K562 (cell line): ENCODE results near the gene TCF4. TPM values are rescaled to one million over a fixed set of nuclear protein-coding genes. Genes with fewer than 3 reads are reported as not detected.
A peak's percentile ranks its signal among the peaks of the same experiment; 100 is the strongest.

Source experiments
- ATAC-seq: fragments of 200-7000 bp; cut with Tn5 transposase; 3 replicates; pipeline ENCODE4 v1.9.1; 2020; ENCODE audit warnings: moderate library complexity
- BruUV-seq: library from RNA; stranded (reverse); fragments of 400-500 nt; replicated peaks from 2 replicates; lab custom pipeline; 2021; lab: Mats Ljungman, UMichigan
- CTCF ChIA-PET: fragments of 300-600 bp; formaldehyde crosslinking; extraction: SDS; loops from one replicate; lab custom pipeline; 2021; ENCODE audit warnings: low intra/inter-chr PET ratio; lab: Yijun Ruan, JAX
- POLR2A ChIA-PET: fragments of 300-600, 350-650 bp; sonication (Branson Sonifier 250); formaldehyde crosslinking; extraction: SDS; loops from one replicate; lab custom pipeline; 2021; ENCODE audit warnings: antibody characterized with exemption, inconsistent platforms; lab: Yijun Ruan, JAX
- DNase-seq, 4 experiments: peaks; one replicate each; pipeline versions ENCODE4 v3.0.0 to v3.0.0-alpha.2; 2011 to 2018; ENCODE audit warnings: low spot score in 3 of 4, mixed read lengths in 3 of 4; ENCODE audit errors: extremely low read depth in 1 of 4
- FAIRE-seq: peaks from 2 replicates; lab custom pipeline; 2011; peaks lifted over from hg19 to GRCh38; lab: Jason Lieb, UNC
- H2AFZ ChIP-seq: 2 replicates; pipeline ENCODE4 v1.6.0; 2011; ENCODE audit warnings: low read depth, low read length, control low read depth, inconsistent platforms
- H3K27ac ChIP-seq: fragments of 200-600 bp; 3 replicates; pipeline ENCODE4 v1.8.0; 2011; ENCODE audit warnings: low read depth, mild to moderate bottlenecking, control low read depth, inconsistent platforms, low read length, moderate library complexity, mixed read lengths; ENCODE audit errors: extremely low read depth
- H3K27me3 ChIP-seq, 2 experiments: fragments of 300-600 bp in 1 of 2; 2 replicates in 1 of 2; 3 replicates in 1 of 2; pipeline versions ENCODE4 v1.6.0 to v1.8.0; 2011; ENCODE audit warnings: inconsistent platforms in 2 of 2, low read length in 2 of 2, mild to moderate bottlenecking in 1 of 2, mixed read lengths in 1 of 2, moderate library complexity in 1 of 2; ENCODE audit not compliant: control insufficient read depth in 2 of 2, insufficient read depth in 2 of 2
- H3K36me3 ChIP-seq: fragments of 300-600 bp; 3 replicates; pipeline ENCODE4 v1.8.0; 2011; ENCODE audit warnings: mild to moderate bottlenecking, low read length, inconsistent platforms; ENCODE audit not compliant: control insufficient read depth, insufficient read depth
- H3K4me1 ChIP-seq, 2 experiments: fragments of 200-600 bp in 1 of 2; replicated peaks in 1 of 2; 2 replicates in 1 of 2; 3 replicates in 1 of 2; pipeline versions ENCODE4 v1.5.1 to v1.8.0; 2011; ENCODE audit warnings: inconsistent platforms in 2 of 2, low read length in 2 of 2, mild to moderate bottlenecking in 1 of 2, mixed read lengths in 1 of 2, moderate library complexity in 1 of 2; ENCODE audit not compliant: control insufficient read depth in 2 of 2, insufficient read depth in 2 of 2
- H3K4me2 ChIP-seq: 2 replicates; pipeline ENCODE4 v1.6.1; 2011; ENCODE audit warnings: low read length, control low read depth, inconsistent platforms, mixed read lengths; ENCODE audit not compliant: insufficient read depth
- H3K4me3 ChIP-seq: fragments of 200-600 bp; sonication (generic), shearing (Covaris generic); 2 replicates; pipeline ENCODE4 v1.5.1; 2016; ENCODE audit warnings: control low read depth, inconsistent platforms
- H3K79me2 ChIP-seq: fragments of 200-600 bp; 3 replicates; pipeline ENCODE4 v1.8.0; 2011; ENCODE audit warnings: low read length, inconsistent platforms; ENCODE audit not compliant: control insufficient read depth, insufficient read depth
- H3K9ac ChIP-seq, 2 experiments: 2 replicates each; pipeline versions ENCODE4 v1.6.0 to v1.6.1; 2011; ENCODE audit warnings: low read depth in 2 of 2, low read length in 2 of 2, control low read depth in 1 of 2, inconsistent platforms in 1 of 2, mild to moderate bottlenecking in 1 of 2, mixed read lengths in 1 of 2; ENCODE audit not compliant: insufficient read depth in 1 of 2
- H3K9me1 ChIP-seq: one replicate; pipeline ENCODE4 v1.6.0; 2011; ENCODE audit warnings: inconsistent platforms, mild to moderate bottlenecking, low read length, moderate library complexity; ENCODE audit not compliant: control insufficient read depth, insufficient read depth
- H3K9me3 ChIP-seq: replicated peaks from 2 replicates; pipeline ENCODE4 v1.5.1; 2011; ENCODE audit warnings: low read depth, low read length, inconsistent platforms; ENCODE audit not compliant: control insufficient read depth, insufficient read depth
- H4K20me1 ChIP-seq: replicated peaks from 2 replicates; pipeline ENCODE4 v1.6.1; 2011; ENCODE audit warnings: low read length, inconsistent platforms, mixed read lengths; ENCODE audit not compliant: control insufficient read depth, insufficient read depth
- C11orf30 ChIP-seq: fragments of 450-650 bp; IDR thresholded peaks from 2 replicates; pipeline ENCODE4 v1.6.1; 2016; ENCODE audit warnings: low read depth, mild to moderate bottlenecking
- CBFA2T2 ChIP-seq: fragments of 450-650 bp; conservative IDR thresholded peaks from 2 replicates; pipeline ENCODE4 v1.6.1; 2017; ENCODE audit warnings: mild to moderate bottlenecking
- L3MBTL2 ChIP-seq: fragments of 450-650 bp; IDR thresholded peaks from 2 replicates; pipeline ENCODE4 v1.6.1; 2016; ENCODE audit warnings: mild to moderate bottlenecking, moderate library complexity
- MCM3 ChIP-seq: fragments of 450-650 bp; IDR thresholded peaks from 2 replicates; pipeline ENCODE4 v1.6.1; 2016
- RAD21 ChIP-seq, 2 experiments: fragments of 250-450 bp in 1 of 2; fragments of 450-650 bp in 1 of 2; sonication (Bioruptor Pico) in 1 of 2; formaldehyde crosslinking in 1 of 2; IDR thresholded peaks in 1 of 2; conservative IDR thresholded peaks in 1 of 2; 2 replicates each; pipeline versions ENCODE4 v1.4.0 to v1.8.0; 2020 to 2022; ENCODE audit warnings: mild to moderate bottlenecking in 2 of 2, moderate library complexity in 1 of 2
- SMARCB1 ChIP-seq: IDR thresholded peaks from 2 replicates; pipeline ENCODE4 v1.6.1; 2011; ENCODE audit warnings: improper control_type of control experiment, low read depth; ENCODE audit not compliant: insufficient read length
- ZNF263 ChIP-seq: sonication (generic); formaldehyde crosslinking; IDR thresholded peaks from 2 replicates; pipeline ENCODE4 v1.8.0; 2022; ENCODE audit warnings: mild to moderate bottlenecking, missing genetic modification reagents, borderline replicate concordance
- ZNF445 ChIP-seq: fragments of 250-450 bp; sonication (Bioruptor Pico); IDR thresholded peaks from 2 replicates; pipeline ENCODE4 v1.4.0; 2020; ENCODE audit warnings: low read depth, mild to moderate bottlenecking, moderate library complexity
- WGBS: fragments of 100-300 bp; shearing (Covaris generic); methylation state at CpG from one replicate; pipeline ENCODE4 v1.1.6; 2016; ENCODE audit warnings: low coverage, mixed read lengths; ENCODE audit not compliant: insufficient coverage; ENCODE audit errors: missing lambda C conversion rate; 5-methylcytosine and 5-hydroxymethylcytosine counted together
- in situ Hi-C: fragments of 300-500 bp; cut with MboI; formaldehyde crosslinking; loops from 4 replicates; pipeline ENCODE4 v1.15.0; 2018; ENCODE audit warnings: inconsistent platforms, mixed read lengths
- intact Hi-C: fragments of 100-400 bp; cut with micrococcal nuclease; formaldehyde crosslinking; loops from 2 replicates; pipeline ENCODE4 v1.14.2; 2022
- polyA plus RNA-seq, 8 experiments: library from polyadenylated mRNA; depleted of rRNA in 4 of 8; stranded (reverse) in 5 of 8; unstranded in 3 of 8; fragments of >200 nt; fragmentation: Nextera tagmentation in 2 of 8; fragmentation: Illumina TruSeq in 1 of 8; extraction: Ambion mirVana in 2 of 8; extraction: Trizol in 1 of 8; gene quantifications; 2 replicates each; pipeline versions ENCODE4 v1.2.1 to v1.2.3, GENCODE V29; 2011 to 2014; ENCODE audit warnings: inconsistent platforms in 1 of 8, missing spikeins in 1 of 8
- total RNA-seq, 7 experiments: library from RNA; depleted of rRNA in 6 of 7; stranded (reverse); fragments of >200 nt in 6 of 7; fragmentation: Illumina TruSeq in 2 of 7; extraction: Trizol in 2 of 7; gene quantifications; 2 replicates each; pipeline versions ENCODE4 v1.2.1 to v1.2.3, GENCODE V29; 2011 to 2021; ENCODE audit warnings: low replicate concordance in 1 of 7

Gene TCF4
- total and polyA plus RNA-seq, 9 of the 15 experiments (the other 6 are each of a cell fraction or from before 2014, with no cell fraction given) = 4.8 to 24.7 (median 15.2) TPM

DNA sequence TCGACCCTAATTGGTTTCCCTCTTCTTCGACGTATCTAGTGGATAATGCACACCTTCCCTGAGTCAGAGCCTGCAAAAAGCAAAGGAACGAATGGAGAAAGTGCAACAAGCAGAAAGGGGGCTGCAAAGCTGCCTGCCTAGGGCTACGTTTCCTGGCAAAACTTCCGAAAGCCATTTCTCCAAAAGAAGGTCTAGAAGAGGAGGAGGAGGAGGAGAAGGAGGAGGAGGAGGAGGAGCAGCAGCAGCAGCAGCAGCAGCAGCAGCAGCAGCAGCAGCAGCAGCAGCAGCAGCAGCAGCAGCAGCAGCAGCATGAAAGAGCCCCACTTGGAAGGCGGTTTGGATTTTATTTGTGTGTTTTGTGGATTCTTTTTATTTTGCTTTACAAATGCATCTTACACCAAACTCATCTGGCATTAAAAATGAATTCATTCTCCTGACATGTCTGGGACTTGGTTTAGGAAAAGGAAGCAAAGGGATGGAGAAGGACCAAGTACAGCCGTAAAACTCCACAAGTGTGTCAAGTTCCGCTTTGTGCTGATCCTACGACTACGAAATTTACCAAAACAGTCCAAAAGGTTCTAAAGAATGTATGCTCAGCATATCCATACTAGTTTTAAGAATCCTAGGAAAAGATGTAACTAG is 2.0 kb downstream of the TCF4 start:
- WGBS = 14% methylated on average over 11 of the region's 11 CpGs
- Histone ChIP-seq H3K4me3 (peak overlapping the region; percentile 30), H3K27ac (peak overlapping the region; percentile 36; the same call in 1 of the 3 replicates), H3K27me3 (no peaks in the 10 kb centered on the region), H3K4me2 (peak overlapping the region; percentile 77), H2AFZ (peak overlapping the region; percentile 43), H3K79me2 (peaks cover 44% of the 10 kb centered on the region), H3K9ac (peak overlapping the region; percentile 10 to 39; a peak in 3 of 4 replicates), H3K4me1 (peaks cover 6 to 10% of the 10 kb centered on the region in 2 experiments; a peak in 4 of 5 replicates), H4K20me1 (no peaks in the 10 kb centered on the region), H3K9me3 (no peaks in the 10 kb centered on the region), H3K9me1 (no peaks in the 10 kb centered on the region), H3K36me3 (peaks cover 4% of the 10 kb centered on the region; the same call in 1 of the 3 replicates)
- ATAC-seq (no peak), DNase-seq (no peak), FAIRE-seq (no peak)
- TF ChIP-seq C11orf30 (peak; percentile 21; the same call in 1 of the 2 replicates), ZNF445 (CRISPR knock-in tag) (no peak), CBFA2T2 (no peak), RAD21 (CRISPR knock-in tag; conservative IDR thresholded peaks at IDR 0.05 in 1 of 2, IDR thresholded peaks at IDR 0.05 in 1 of 2) (no peak), SMARCB1 (no peak), ZNF263 (CRISPR knock-in tag) (peak; percentile 93), L3MBTL2 (no peak), MCM3 (no peak)
- ChIA-PET CTCF (no interaction called here), POLR2A (interaction anchor here (1.5 kb wide), 1 partner anchor 10 kb away, joined by 4 read pairs; no protein-coding TSS in a partner anchor)
- in situ Hi-C loops (no loop called here), intact Hi-C loops (loop anchor here (5.0 kb wide), 1 partner anchor 64 kb away; no protein-coding TSS in a partner anchor)
- BruUV-seq = TSS peak; percentile 44
